SK-MEL-5 (cell line): ENCODE results near the gene PLSCR5. TPM values are rescaled to one million over a fixed set of nuclear protein-coding genes. Genes with fewer than 3 reads are reported as not detected.

ENCODE experiments used
- DNase-seq: peaks from one replicate; pipeline ENCODE4 v3.0.0-alpha.2; 2016; ENCODE audit warnings: low read depth, low spot score
- in situ Hi-C: cut with HindIII; loops from 2 replicates; pipeline ENCODE4 v1.10.0; 2016; ENCODE audit warnings: low sequenced_read_pairs, high pct_unique_total_duplicates, low pct_unique_long_range_greater_than_20kb
- total RNA-seq: library from RNA; depleted of rRNA; stranded (reverse); fragments of >200 nt; shearing (Covaris generic); gene quantifications from 2 replicates; pipeline ENCODE4 v1.2.3, GENCODE V29; 2014

Gene PLSCR5
- total RNA-seq, 1 experiment from 2014 or later, result not detected

DNA sequence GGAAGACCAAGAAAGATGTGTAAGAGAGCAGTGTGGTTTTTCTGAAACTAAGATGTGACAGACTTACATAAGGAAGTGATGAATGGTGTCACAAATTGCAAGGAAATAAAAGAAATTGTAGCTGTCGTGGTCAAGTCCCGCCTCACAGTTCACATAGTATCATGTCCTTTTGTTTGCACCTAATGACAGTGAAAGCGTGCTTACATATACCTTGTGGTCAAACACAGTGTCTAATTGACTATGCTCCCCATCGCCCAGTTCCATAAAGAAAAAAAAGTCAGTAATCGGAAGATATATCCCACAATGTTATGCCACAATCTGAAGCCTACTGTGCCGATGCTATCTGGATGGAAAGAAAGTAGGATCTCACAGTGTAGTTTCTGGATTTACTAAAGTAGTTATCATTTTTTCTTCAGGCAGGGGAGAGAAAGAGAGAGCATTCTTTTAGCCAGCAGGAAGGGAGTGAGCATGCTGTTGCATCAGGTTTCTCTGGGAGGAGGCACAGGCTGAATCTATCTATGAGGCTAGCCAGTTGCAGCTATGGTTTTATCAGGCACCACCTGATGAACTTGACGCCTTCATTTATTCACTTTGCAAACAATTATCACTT lies 50.9 kb downstream of the PLSCR5 start:
- in situ Hi-C loops, result no loop called here
- DNase-seq, result peak; percentile 32

DNA sequence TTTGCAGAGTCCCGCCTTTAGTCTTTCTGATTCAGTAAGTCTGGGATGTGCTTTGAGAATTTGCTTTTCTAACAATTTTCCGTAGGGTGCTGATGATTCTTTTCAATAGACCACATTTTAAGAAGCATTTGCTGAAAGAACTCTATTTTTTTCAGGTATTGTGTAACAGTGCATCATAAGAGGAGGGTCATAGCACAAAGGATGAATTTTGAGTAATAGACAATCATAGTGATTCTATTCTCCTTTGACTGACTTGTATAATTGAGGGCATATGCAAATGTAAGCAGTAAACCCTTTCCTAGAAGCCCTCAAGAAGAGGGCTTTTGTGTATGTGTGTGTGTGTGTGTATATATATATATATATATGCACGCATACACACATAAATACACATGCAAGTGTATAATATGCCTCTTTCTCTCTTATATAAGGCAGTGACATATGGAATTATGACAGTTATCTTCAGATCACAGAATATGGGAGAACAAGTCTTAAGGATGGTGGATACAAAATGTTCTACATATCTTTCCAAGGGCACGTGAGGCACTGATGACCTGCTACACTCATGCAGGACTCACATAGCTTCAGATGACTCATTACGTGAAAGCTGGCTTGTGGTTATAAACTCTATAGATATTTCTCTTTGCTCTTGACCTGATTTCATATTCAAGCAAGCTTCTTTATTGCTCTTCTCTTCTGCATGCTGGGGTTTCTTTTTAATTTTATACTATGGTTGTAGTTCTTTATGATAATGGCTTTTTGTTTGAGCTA lies 54.2 kb downstream of the PLSCR5 start:
- DNase-seq, result peak; percentile 97
- in situ Hi-C loops, result no loop called here

DNA sequence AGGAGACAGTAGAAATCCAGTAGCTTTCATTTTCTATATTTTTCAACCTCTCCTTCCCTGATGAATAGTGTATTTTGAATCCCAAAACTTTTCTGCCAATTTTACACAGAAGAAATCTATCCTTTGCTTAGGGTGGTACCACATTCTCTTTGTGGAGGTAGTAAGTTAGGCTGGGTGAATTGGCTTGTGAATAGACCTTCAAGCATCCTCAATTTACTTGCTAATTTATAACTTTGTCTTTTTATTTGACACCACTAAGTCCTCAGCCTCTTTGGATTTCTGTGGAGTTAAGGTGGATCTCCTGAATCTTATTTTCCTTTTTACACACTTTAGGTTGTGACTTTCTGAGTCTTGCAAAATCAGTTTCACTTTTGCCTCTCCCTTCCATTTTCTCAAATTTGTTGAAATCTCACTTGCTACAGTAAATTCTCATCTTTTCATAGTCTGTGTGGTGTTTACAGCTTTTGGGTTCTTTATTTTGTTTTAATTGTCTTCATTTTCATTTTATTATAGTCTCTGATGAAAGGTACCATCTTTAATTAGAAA lies 55.0 kb downstream of the PLSCR5 start:
- DNase-seq, result peak; percentile 25
- in situ Hi-C loops, result no loop called here

DNA sequence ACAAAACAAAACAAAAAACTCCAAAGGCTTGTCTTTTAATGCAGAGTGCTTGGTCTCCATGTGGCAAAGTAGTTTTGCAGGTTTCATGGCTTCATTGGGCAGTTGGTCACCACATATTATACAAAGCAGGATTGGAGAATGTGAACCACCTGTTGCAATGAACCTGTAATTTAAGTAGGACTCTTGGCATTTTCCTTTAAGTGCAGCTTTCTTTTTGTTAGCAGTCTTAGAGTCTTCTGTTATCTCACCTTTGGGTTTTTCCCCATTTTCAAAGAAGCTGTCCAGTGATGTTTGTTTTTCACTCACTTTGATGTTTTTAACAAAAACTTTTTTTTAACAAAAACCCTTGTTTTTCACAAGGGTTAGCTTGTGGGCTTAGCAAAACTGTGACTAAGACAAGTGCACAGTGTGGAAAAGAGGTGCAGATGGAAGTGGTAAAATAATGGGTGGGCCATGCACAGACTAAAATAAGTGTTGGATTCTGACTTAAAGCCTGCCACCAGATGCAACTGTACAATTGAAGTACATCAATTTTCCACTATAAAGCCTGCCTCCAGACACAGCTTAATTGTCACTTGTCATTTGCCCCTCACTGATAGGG lies 57.8 kb downstream of the PLSCR5 start:
- DNase-seq, result no peak
- in situ Hi-C loops, result no loop called here

DNA sequence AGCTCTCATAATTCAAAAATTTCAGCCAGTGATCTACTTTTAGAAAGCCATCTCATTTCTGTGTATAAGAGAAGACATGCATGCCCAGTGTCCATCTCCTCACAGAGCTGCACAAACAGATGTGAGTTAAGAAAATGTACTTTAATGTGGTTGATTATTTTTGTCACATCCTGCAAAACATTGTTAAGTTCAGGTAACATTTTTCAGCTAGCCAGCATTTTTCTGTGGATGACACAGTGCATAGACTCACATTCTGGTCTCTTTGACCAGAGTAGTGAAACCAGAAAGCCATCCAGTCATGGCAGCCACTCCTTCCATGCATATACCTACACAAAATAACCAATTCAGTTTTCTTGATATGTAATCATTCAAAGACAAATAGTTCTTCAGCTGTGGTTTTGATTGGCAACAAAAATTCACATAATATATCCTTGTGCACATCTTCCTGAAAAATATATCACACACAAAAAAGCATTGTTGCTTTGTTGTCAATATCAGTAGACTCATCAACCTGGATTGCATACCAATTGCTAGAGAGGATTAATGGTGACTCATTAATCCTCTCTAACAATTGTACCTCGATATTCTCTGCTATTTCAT lies 58.7 kb downstream of the PLSCR5 start:
- in situ Hi-C loops, result no loop called here
- DNase-seq, result no peak

DNA sequence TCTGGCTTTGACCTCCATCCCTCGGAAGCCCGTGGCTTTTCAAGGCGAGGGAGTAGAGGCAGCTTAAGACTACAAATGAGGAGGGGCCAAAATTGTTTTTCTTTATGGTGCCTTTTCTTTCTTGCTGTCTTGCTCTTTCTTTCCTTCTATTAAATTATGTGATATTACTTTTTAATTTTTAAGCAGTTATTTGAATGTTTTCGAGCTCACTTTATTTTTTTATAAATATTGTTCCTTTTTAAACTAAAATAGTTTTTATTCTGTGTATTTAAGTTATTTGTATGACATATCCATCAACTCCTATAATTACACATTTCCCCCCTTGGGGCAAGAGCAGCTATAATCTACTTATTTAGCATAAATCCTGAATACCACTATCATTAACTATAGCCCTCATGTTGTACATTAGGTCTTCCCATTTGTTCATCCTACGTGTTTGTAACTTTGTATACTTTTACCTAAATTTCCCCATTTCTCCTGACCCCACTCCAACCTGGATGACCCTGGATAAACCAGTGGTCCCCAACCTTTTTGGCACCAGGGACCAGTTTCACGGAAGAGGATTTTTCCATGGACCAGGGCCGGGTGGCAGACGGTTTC lies 60.1 kb downstream of the PLSCR5 start:
- in situ Hi-C loops, result no loop called here
- DNase-seq, result no peak

DNA sequence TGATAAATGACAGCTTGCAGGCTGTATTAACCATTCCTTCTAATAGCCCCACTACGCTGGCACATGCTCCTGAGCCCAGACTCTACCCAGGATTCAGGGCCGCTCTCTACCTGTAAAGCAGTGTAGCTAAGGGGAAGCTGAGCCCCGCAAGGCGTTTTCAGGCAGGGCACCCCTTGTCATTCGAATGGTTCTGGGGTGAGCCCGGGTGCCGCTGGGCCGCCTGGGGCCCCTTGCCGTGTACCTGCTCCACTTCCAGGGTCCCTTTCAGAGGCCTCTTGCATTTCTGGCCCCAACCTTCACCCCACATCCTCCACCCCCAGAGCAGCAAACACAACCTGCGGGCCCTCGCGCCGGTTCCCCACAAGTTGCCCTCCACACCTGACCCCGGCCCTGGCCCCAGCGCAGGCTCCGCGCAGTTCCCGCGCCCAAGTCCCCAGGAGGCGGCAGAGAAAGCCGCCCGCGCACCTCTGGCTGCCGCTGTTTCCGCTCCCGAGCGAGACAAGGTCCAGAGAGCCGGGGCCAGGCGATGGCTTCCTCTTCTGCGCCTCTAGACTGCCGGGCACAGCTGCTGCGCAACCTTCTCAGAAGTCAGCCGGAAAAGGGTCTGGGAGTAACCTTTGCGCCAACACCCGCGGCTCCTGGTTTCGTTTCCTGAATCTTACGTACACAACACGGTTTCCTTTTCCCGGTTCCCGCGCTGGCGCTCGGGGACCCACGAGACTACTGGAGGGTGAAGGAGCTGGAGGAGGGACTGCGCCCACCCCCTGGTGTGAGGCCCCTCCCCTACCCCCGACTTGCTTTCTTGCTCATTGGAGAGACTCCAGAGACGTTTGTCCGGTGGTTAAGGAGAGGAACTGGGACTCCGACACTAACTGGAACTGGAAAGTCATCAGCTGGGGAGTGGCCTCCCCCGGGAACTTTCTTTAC lies 60.9 kb downstream of the PLSCR5 start, which contains the start of gene PLSCR1:
PLSCR1 (minus strand) TSS at position 606 of the 927 bp plus-strand sequence. CDS start 8,055 bp downstream, outside the sequence.
- peak; percentile 99 for DNase-seq
- in situ Hi-C loops, result no loop called here

DNA sequence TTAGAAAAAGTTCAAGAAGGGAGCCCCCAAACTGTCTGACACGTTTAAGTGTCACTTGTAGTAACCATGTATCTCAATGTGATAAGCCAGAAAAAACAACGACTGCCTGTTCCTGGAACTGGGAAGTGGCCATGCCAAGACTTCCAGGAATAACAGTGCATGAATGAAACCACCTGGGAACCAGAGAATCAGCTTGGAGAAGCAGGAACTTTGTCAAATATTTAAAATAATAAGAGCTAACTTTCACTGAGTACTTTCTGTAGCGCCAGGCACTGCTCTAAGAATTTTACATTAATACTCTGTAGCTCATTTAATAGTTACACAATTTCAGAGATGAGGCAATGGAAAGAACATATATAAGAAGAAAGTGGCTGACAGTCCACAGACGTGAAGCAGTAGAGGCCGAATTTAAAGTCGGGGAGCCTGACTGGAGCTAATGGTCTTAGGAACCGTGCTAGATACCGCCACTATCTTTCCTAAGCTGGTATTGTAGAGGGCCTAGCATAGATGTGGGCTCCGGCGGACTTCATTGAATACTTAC lies 61.6 kb downstream of the PLSCR5 start:
- peak; percentile 26 for DNase-seq
- in situ Hi-C loops, result no loop called here

DNA sequence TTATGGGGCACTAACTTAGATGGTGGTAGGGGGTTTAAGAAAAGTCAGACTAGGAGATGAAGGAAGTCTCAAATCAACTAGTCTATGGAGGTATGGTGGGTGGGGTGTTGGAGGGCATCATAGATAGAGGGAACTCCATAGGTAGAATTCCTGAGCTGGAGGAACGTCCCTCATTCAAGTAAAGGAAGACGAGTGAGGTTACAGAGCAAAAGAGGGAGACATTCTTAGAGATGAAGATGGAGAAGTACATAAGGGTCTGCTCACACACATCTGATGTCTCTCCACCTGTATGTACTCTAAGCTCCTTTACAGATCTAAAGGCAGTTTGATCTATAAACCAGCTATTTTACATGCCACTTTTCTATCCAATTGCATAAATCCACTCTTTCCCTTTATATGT lies 62.2 kb downstream of the PLSCR5 start:
- in situ Hi-C loops, result no loop called here
- DNase-seq, result peak; percentile 44

DNA sequence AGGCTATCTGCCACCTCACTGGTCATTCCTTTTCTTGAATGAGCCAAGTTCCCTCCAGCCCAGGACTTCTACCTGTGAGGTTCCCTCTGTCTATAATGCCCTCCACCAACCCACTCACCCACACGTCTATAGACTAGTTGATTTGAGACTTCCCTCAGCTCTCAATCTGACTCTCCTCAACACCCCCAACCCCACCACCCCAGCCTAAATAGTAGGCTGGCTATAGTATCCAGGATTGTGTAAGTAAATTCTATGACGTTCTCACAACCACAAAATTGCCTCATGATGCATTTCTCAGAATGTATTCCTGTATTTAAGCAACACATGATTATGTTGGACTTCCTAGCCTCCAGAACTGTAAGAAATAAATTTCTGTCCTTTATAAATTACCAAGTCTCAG lies 63.0 kb downstream of the PLSCR5 start:
- in situ Hi-C loops, result no loop called here
- DNase-seq, result peak; percentile 85

DNA sequence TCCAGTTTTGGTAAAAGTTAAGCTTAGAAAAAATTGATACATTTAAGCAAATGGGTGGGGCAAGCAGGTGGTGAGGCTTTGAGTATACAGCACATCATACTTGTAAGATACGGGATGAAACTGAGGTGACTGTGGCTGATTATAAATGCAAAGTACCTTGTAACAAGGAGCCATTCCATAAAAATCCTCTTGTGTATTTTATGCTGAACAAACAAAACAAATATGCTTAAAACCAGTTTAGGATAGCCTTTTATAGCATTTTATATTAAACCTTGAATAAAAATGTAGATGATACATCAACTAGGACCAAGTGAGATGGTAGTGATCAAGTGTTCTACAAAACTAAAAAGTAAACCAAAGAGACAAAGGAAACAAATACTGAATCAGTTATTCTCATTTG lies 64.2 kb downstream of the PLSCR5 start:
- no peak for DNase-seq
- in situ Hi-C loops, result no loop called here

DNA sequence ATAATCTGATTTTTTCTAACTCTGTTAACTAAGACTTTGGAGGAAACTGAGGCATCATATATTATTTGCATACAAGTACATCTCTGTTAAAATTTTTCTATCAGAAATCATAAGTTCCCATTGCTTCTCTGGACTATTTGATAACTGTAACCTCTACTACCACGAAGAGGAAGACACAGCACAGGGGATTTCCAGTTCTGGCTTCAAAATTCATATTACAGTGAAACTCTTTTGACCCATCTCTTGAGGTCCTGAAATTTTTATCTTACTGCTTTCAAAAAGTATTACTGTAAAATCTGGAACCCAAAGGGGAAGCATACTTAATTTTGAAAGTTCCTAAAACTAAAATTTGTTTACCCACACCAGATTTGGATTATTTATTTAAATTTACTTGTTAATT lies 64.9 kb downstream of the PLSCR5 start:
- DNase-seq, result no peak
- in situ Hi-C loops, result no loop called here

DNA sequence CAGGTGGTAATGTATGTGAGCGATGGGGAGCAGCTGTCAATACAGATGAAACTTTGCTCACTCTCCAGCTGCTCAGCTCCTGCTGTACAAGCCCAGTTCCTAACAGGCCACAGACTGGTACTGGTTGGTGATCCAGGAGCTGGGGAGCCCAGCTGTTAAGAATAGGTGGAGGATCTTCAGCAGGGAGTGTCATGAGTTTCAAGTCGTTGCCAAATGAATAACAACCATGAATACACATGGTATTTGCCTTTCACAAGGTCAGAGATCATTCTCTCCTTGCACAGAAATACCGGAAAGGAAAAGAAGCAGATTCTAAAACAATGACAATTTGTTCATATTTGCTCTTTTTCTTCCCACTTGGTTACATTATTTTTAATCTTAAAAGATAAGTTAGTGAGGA lies 65.8 kb downstream of the PLSCR5 start:
- peak; percentile 40 for DNase-seq
- in situ Hi-C loops, result no loop called here

DNA sequence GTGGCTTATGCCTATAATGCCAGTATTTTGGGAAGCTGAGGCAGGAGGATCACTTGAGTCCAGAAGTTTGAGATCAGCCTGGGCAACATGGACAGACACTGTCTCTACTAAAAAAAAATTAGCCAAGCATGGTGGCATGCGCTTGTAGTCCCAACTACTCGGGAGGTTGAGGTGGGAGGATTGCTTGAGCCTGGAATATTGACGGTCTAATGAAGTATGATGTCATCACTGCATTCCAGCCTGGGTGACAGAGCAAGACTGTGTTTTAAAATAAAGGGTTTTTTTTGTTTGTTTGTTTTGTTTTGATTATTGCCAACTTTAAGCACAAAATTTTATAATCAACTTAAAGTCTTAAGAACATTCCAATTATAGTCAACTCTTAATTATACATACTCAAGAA lies 67.5 kb downstream of the PLSCR5 start:
- in situ Hi-C loops, result no loop called here
- no peak for DNase-seq

DNA sequence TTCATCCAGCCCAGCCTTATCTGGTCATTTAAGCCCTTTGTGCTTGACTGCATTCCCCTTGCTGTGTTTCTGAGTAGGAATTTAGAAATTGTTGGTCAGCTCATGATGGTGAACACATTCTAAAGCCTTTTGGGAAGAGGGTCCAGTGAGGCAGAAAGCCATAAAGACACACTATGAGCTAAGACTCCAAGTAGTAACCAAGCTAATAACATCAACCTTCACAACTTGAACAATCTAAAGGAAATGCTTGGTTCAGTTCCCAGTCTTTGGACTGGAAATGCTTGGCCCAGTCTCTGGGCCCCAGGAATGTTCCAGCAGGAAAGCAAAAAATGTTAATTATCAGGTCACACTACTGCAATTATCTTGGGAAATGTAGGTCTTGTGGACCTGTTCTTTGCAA lies 68.5 kb downstream of the PLSCR5 start:
- in situ Hi-C loops, result no loop called here
- no peak for DNase-seq
